ENCODE data around the gene ADD2.

- TF ChIP-seq CTCF (IDR thresholded peaks at IDR 0.05; ENCODE audit: low read depth, low read length, poor library complexity, severe bottlenecking), result no peak
- no peak for TF ChIP-seq EZH2phosphoT487 (IDR thresholded peaks at IDR 0.05; ENCODE audit: borderline replicate concordance, low read length)
Observed at GRCh38 chr2:70696142-70696541, 71.9 kb downstream of the ADD2 start.

Data from DOHH2 (cell line).